ENCODE data around the gene PLXDC1. TPM values are rescaled to one million over a fixed set of nuclear protein-coding genes. Genes with fewer than 3 reads are reported as not detected.
A peak's percentile ranks its signal among the peaks of the same experiment; 100 is the strongest.

Gene PLXDC1
- total and polyA plus RNA-seq, 2 experiments from 2014 or later, result 0.28 to 0.91 TPM

GRCh38 chr17:39132192-39132610 is 19.2 kb downstream of the PLXDC1 start:
- H4K20me1 ChIP-seq (replicated peaks; ENCODE audit: insufficient read depth), result no peaks in the 10 kb centered on the region
- TF ChIP-seq STAT1 (IDR thresholded peaks at IDR 0.05; ENCODE audit: unreplicated experiment) (no peak), CREB1 (CRISPR knock-in tag; IDR thresholded peaks at IDR 0.05; ENCODE audit: low read depth) (no peak), EZH2phosphoT487 (IDR thresholded peaks at IDR 0.05; ENCODE audit: unreplicated experiment) (no peak), POLR2AphosphoS5 (IDR thresholded peaks at IDR 0.05; ENCODE audit: low read depth) (no peak), EZH2 (IDR thresholded peaks at IDR 0.05; ENCODE audit: low read depth, unreplicated experiment) (no peak), CTCF (conservative IDR thresholded peaks at IDR 0.05; ENCODE audit: low read depth in 2 of 2) (no peak), ZNF114 (CRISPR knock-in tag; IDR thresholded peaks at IDR 0.05) (no peak), JUNB (IDR thresholded peaks at IDR 0.05; ENCODE audit: unreplicated experiment) (no peak), ZNF331 (CRISPR knock-in tag; IDR thresholded peaks at IDR 0.05; ENCODE audit: low read depth) (no peak), ZNF462 (CRISPR knock-in tag; IDR thresholded peaks at IDR 0.05) (no peak), NANOG (IDR thresholded peaks at IDR 0.05; ENCODE audit: borderline replicate concordance) (no peak)
- TF ChIP-seq, protein P1, sequence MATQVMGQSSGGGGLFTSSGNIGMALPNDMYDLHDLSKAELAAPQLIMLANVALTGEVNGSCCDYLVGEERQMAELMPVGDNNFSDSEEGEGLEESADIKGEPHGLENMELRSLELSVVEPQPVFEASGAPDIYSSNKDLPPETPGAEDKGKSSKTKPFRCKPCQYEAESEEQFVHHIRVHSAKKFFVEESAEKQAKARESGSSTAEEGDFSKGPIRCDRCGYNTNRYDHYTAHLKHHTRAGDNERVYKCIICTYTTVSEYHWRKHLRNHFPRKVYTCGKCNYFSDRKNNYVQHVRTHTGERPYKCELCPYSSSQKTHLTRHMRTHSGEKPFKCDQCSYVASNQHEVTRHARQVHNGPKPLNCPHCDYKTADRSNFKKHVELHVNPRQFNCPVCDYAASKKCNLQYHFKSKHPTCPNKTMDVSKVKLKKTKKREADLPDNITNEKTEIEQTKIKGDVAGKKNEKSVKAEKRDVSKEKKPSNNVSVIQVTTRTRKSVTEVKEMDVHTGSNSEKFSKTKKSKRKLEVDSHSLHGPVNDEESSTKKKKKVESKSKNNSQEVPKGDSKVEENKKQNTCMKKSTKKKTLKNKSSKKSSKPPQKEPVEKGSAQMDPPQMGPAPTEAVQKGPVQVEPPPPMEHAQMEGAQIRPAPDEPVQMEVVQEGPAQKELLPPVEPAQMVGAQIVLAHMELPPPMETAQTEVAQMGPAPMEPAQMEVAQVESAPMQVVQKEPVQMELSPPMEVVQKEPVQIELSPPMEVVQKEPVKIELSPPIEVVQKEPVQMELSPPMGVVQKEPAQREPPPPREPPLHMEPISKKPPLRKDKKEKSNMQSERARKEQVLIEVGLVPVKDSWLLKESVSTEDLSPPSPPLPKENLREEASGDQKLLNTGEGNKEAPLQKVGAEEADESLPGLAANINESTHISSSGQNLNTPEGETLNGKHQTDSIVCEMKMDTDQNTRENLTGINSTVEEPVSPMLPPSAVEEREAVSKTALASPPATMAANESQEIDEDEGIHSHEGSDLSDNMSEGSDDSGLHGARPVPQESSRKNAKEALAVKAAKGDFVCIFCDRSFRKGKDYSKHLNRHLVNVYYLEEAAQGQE (IDR thresholded peaks at IDR 0.05; ENCODE audit: unreplicated experiment), result no peak
- TF ChIP-seq, protein P2, sequence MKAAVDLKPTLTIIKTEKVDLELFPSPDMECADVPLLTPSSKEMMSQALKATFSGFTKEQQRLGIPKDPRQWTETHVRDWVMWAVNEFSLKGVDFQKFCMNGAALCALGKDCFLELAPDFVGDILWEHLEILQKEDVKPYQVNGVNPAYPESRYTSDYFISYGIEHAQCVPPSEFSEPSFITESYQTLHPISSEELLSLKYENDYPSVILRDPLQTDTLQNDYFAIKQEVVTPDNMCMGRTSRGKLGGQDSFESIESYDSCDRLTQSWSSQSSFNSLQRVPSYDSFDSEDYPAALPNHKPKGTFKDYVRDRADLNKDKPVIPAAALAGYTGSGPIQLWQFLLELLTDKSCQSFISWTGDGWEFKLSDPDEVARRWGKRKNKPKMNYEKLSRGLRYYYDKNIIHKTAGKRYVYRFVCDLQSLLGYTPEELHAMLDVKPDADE (IDR thresholded peaks at IDR 0.05), result no peak
- no peaks in the 10 kb centered on the region for H3K27me3 ChIP-seq (ENCODE audit: insufficient read depth)
- H3K4me1 ChIP-seq (ENCODE audit: insufficient read depth), result no peaks in the 10 kb centered on the region
- Mint-ChIP-seq H3K36me3 (ENCODE audit: low read depth) (no peaks in the 10 kb centered on the region), H3K4me3 (no peak overlapping the region), H3K27ac (peak overlapping the region; percentile 11; the same call in 1 of the 2 replicates), H3K27me3 (ENCODE audit: insufficient read depth, low read depth, poor library complexity) (peaks cover 14% of the 10 kb centered on the region), H3K4me1 (peaks cover 8% of the 10 kb centered on the region; the same call in 1 of the 3 replicates), H3K9me3 (peaks cover 3% of the 10 kb centered on the region; the same call in 1 of the 3 replicates)
- no peaks in the 10 kb centered on the region for H3K79me2 ChIP-seq (replicated peaks; ENCODE audit: insufficient read depth)
- H3F3A ChIP-seq (replicated peaks; ENCODE audit: low read depth), result no peaks in the 10 kb centered on the region
- H2AFZ ChIP-seq, result peak overlapping the region; percentile 59; the same call in 1 of the 2 replicates
- no peak overlapping the region for H3K4me3 ChIP-seq
- H3K27ac ChIP-seq (ENCODE audit: low read depth), result no peak overlapping the region
- H3K4me2 ChIP-seq, result no peak overlapping the region
- DNase-seq (ENCODE audit: low spot score) (peak; percentile 43), ATAC-seq (peak; percentile 29; the same call in 2 of the 3 replicates)
- no peaks in the 10 kb centered on the region for H3K9me2 ChIP-seq (ENCODE audit: insufficient read depth)
- no peaks in the 10 kb centered on the region for H3K36me3 ChIP-seq (ENCODE audit: insufficient read depth)
